Neural cell (in vitro differentiated cells): ENCODE measurements around the gene RGL1. TPM values are rescaled to one million over a fixed set of nuclear protein-coding genes. Genes with fewer than 3 reads are reported as not detected.

Experiments
- H2AFZ ChIP-seq: fragments of 200-600, 300-800 bp; sonication (generic), shearing (Covaris generic); 2 replicates; pipeline ENCODE4 v1.6.0; 2014; ENCODE audit warnings: low read depth, mild to moderate bottlenecking, antibody characterized with exemption, low read length, moderate library complexity
- H3F3A ChIP-seq: fragments of 200-600 bp; shearing (Covaris generic); 2 replicates; pipeline ENCODE4 v1.6.1; 2016; ENCODE audit warnings: mild to moderate bottlenecking, moderate library complexity, mixed read lengths, antibody characterized with exemption, low read length; ENCODE audit not compliant: insufficient read depth, poor library complexity, severe bottlenecking
- H3K27ac ChIP-seq: fragments of 200-600, 300-800 bp; sonication (generic), shearing (Covaris generic); 2 replicates; pipeline ENCODE4 v1.5.1; 2014; ENCODE audit warnings: mild to moderate bottlenecking, low read length, moderate library complexity
- H3K27me3 ChIP-seq: fragments of 300-800, 200-600 bp; sonication (generic), shearing (Covaris generic); 2 replicates; pipeline ENCODE4 v1.6.0; 2014; ENCODE audit warnings: mild to moderate bottlenecking, low read depth, low read length, moderate library complexity; ENCODE audit not compliant: insufficient read depth
- H3K36me3 ChIP-seq: fragments of 300-800, 200-600 bp; sonication (generic), shearing (Covaris generic); 2 replicates; pipeline ENCODE4 v1.5.1; 2014; ENCODE audit warnings: mild to moderate bottlenecking, antibody characterized with exemption, low read length, moderate library complexity; ENCODE audit not compliant: insufficient read depth
- H3K4me2 ChIP-seq: fragments of 300-800, 200-600 bp; sonication (generic), shearing (Covaris generic); 2 replicates; pipeline ENCODE4 v1.6.0; 2014; ENCODE audit warnings: mild to moderate bottlenecking, low read length
- H3K4me3 ChIP-seq: fragments of 300-800, 200-600 bp; sonication (generic), shearing (Covaris generic); 2 replicates; pipeline ENCODE4 v1.5.1; 2014; ENCODE audit warnings: mild to moderate bottlenecking, low read length, moderate library complexity
- H3K79me2 ChIP-seq: fragments of 200-600 bp; shearing (Covaris generic); replicated peaks from 2 replicates; pipeline ENCODE4 v1.6.0; 2014; ENCODE audit warnings: mild to moderate bottlenecking, low read length, moderate library complexity; ENCODE audit not compliant: insufficient read depth
- H3K9ac ChIP-seq: fragments of 300-800, 200-600 bp; sonication (generic), shearing (Covaris generic); 2 replicates; pipeline ENCODE4 v1.6.1; 2016; ENCODE audit warnings: mild to moderate bottlenecking, low read length, mixed read lengths
- H3K9me2 ChIP-seq: fragments of 200-600 bp; shearing (Covaris generic); 2 replicates; pipeline ENCODE4 v1.6.1; 2016; ENCODE audit warnings: mild to moderate bottlenecking, low read length, mixed read lengths; ENCODE audit not compliant: insufficient read depth
- H3K9me3 ChIP-seq: fragments of 200-600, 300-800 bp; sonication (generic), shearing (Covaris generic); 2 replicates; pipeline ENCODE4 v1.6.1; 2016; ENCODE audit warnings: mild to moderate bottlenecking, mixed run types, low read length, moderate library complexity, mixed read lengths
- H4K20me1 ChIP-seq: fragments of 200-600 bp; shearing (Covaris generic); 2 replicates; pipeline ENCODE4 v1.6.1; 2016; ENCODE audit warnings: mild to moderate bottlenecking, mixed run types; ENCODE audit not compliant: insufficient read depth
- EP300 ChIP-seq: fragments of 450-650 bp; conservative IDR thresholded peaks from 2 replicates; pipeline ENCODE4 v1.6.1; 2014; ENCODE audit warnings: antibody characterized with exemption, mild to moderate bottlenecking, moderate library complexity; ENCODE audit not compliant: poor library complexity, severe bottlenecking
- EZH2 ChIP-seq: fragments of 200-600, 300-800 bp; shearing (Covaris generic), sonication (generic); IDR thresholded peaks from 2 replicates; pipeline ENCODE4 v1.6.1; 2014; ENCODE audit warnings: antibody characterized with exemption, low read length, borderline replicate concordance, mild to moderate bottlenecking; ENCODE audit not compliant: insufficient read depth, poor library complexity, severe bottlenecking
- MXI1 ChIP-seq: fragments of 450-650 bp; conservative IDR thresholded peaks from 2 replicates; pipeline ENCODE4 v1.6.1; 2014; ENCODE audit warnings: antibody characterized with exemption, mild to moderate bottlenecking; ENCODE audit not compliant: poor library complexity, severe bottlenecking
- POLR2AphosphoS5 ChIP-seq: IDR thresholded peaks from 2 replicates; pipeline ENCODE4 v1.6.1; 2012
- RAD21 ChIP-seq: fragments of 450-650 bp; conservative IDR thresholded peaks from 2 replicates; pipeline ENCODE4 v1.6.1; 2014; ENCODE audit warnings: antibody characterized with exemption, mild to moderate bottlenecking, moderate library complexity
- SMC3 ChIP-seq: fragments of 450-650 bp; conservative IDR thresholded peaks from 2 replicates; pipeline ENCODE4 v1.6.1; 2014; ENCODE audit warnings: antibody characterized with exemption, mild to moderate bottlenecking, moderate library complexity; ENCODE audit not compliant: poor library complexity
- TAF1 ChIP-seq: IDR thresholded peaks from 2 replicates; pipeline ENCODE4 v1.6.1; 2012; ENCODE audit warnings: low read depth
- polyA plus RNA-seq: library from polyadenylated mRNA; depleted of rRNA; stranded (reverse); fragments of >200 nt; gene quantifications from 2 replicates; pipeline ENCODE4 v1.2.3, GENCODE V29; 2014
- TF ChIP-seq, protein P1 (sequence below): fragments of 450-650 bp; IDR thresholded peaks from 2 replicates; pipeline ENCODE4 v1.5.1; 2014; ENCODE audit warnings: antibody characterized with exemption, mild to moderate bottlenecking, moderate library complexity; ENCODE audit not compliant: poor library complexity, severe bottlenecking
- TF ChIP-seq, protein P2 (sequence below): IDR thresholded peaks from 2 replicates; pipeline ENCODE4 v1.6.1; 2012; ENCODE audit warnings: borderline replicate concordance

The RGL1 gene
- polyA plus RNA-seq, 1 donor from 2014 or later: 14.7 TPM

DNA sequence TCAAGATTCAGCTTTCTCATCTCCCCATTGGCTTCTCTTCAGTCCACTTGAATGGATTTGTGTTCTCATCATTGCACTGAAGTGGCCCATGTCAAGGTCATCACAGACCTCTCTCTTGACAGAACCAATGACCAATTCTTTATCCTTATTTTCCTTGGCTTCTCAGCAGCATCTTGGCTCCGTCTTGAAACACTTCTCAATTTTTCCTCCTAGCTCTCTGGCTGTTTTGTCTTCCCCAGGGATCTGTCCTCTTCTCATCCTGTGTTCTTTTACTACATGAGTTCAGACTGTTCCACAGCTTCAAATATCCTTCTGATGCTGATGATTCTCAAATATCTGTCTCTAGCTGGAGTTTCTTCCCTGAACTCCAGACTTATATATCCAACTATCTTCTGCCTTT, 154.0 kb downstream of the RGL1 start:
- Histone ChIP-seq H3K27me3 (no peaks in the 10 kb centered on the region), H2AFZ (no peak overlapping the region), H3K9me3 (no peaks in the 10 kb centered on the region), H3K79me2 (no peaks in the 10 kb centered on the region), H3K4me3 (no peak overlapping the region), H3F3A (no peaks in the 10 kb centered on the region), H4K20me1 (no peaks in the 10 kb centered on the region), H3K4me2 (no peak overlapping the region), H3K9ac (no peak overlapping the region), H3K9me2 (no peaks in the 10 kb centered on the region), H3K36me3 (no peaks in the 10 kb centered on the region), H3K27ac (no peak overlapping the region)
- TF ChIP-seq MXI1: no peak
- no peak for TF ChIP-seq SMC3
- TF ChIP-seq POLR2AphosphoS5: no peak
- TF ChIP-seq, protein P1, sequence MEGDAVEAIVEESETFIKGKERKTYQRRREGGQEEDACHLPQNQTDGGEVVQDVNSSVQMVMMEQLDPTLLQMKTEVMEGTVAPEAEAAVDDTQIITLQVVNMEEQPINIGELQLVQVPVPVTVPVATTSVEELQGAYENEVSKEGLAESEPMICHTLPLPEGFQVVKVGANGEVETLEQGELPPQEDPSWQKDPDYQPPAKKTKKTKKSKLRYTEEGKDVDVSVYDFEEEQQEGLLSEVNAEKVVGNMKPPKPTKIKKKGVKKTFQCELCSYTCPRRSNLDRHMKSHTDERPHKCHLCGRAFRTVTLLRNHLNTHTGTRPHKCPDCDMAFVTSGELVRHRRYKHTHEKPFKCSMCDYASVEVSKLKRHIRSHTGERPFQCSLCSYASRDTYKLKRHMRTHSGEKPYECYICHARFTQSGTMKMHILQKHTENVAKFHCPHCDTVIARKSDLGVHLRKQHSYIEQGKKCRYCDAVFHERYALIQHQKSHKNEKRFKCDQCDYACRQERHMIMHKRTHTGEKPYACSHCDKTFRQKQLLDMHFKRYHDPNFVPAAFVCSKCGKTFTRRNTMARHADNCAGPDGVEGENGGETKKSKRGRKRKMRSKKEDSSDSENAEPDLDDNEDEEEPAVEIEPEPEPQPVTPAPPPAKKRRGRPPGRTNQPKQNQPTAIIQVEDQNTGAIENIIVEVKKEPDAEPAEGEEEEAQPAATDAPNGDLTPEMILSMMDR: no peak
- no peak for TF ChIP-seq EZH2
- TF ChIP-seq, protein P2, sequence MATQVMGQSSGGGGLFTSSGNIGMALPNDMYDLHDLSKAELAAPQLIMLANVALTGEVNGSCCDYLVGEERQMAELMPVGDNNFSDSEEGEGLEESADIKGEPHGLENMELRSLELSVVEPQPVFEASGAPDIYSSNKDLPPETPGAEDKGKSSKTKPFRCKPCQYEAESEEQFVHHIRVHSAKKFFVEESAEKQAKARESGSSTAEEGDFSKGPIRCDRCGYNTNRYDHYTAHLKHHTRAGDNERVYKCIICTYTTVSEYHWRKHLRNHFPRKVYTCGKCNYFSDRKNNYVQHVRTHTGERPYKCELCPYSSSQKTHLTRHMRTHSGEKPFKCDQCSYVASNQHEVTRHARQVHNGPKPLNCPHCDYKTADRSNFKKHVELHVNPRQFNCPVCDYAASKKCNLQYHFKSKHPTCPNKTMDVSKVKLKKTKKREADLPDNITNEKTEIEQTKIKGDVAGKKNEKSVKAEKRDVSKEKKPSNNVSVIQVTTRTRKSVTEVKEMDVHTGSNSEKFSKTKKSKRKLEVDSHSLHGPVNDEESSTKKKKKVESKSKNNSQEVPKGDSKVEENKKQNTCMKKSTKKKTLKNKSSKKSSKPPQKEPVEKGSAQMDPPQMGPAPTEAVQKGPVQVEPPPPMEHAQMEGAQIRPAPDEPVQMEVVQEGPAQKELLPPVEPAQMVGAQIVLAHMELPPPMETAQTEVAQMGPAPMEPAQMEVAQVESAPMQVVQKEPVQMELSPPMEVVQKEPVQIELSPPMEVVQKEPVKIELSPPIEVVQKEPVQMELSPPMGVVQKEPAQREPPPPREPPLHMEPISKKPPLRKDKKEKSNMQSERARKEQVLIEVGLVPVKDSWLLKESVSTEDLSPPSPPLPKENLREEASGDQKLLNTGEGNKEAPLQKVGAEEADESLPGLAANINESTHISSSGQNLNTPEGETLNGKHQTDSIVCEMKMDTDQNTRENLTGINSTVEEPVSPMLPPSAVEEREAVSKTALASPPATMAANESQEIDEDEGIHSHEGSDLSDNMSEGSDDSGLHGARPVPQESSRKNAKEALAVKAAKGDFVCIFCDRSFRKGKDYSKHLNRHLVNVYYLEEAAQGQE: no peak
- TF ChIP-seq RAD21: no peak
- no peak for TF ChIP-seq EP300
- TF ChIP-seq TAF1: no peak

DNA sequence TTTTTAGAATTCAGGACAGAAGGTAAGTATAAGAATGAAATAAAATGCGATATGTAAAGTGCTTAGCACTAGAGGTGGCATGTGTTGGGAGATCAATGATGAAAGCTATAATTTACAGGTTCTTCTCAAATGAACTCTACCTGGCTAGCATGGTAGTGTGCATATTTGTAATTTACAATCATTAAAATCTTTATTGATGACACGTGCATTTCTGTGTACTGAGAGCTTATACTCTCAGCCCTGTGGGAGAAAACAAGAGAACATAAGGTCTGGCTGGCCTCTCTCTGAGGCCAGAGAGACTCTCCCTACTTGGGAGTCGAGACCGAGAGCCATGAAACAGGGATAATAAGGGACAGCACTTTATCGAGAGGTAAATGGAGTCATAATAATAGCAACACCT, 156.2 kb downstream of the RGL1 start:
- Histone ChIP-seq H4K20me1 (no peaks in the 10 kb centered on the region), H3K9me2 (no peaks in the 10 kb centered on the region), H3K27ac (no peak overlapping the region), H3K9ac (no peak overlapping the region), H3K9me3 (no peaks in the 10 kb centered on the region), H3K36me3 (no peaks in the 10 kb centered on the region), H3K4me3 (no peak overlapping the region), H3F3A (no peaks in the 10 kb centered on the region), H3K27me3 (no peaks in the 10 kb centered on the region), H3K4me2 (no peak overlapping the region), H3K79me2 (no peaks in the 10 kb centered on the region), H2AFZ (no peak overlapping the region)
- TF ChIP-seq RAD21: no peak
- no peak for TF ChIP-seq SMC3
- no peak for TF ChIP-seq EZH2
- TF ChIP-seq EP300: no peak
- no peak for TF ChIP-seq MXI1
- TF ChIP-seq POLR2AphosphoS5: no peak
- TF ChIP-seq, protein P2: no peak
- TF ChIP-seq, protein P1: no peak
